Endodermal cell (in vitro differentiated cells): ENCODE data around the gene SCAPER. TPM values are rescaled to one million over a fixed set of nuclear protein-coding genes. Genes with fewer than 3 reads are reported as not detected.

Source experiments
- DNase-seq: peaks from one replicate; pipeline ENCODE4 v3.0.0-alpha.2; 2017
- H3K27ac ChIP-seq: 2 replicates; pipeline ENCODE4 v1.5.1; 2013; ENCODE audit warnings: mild to moderate bottlenecking, low read depth, low read length, moderate library complexity
- H3K27me3 ChIP-seq: 2 replicates; pipeline ENCODE4 v1.6.1; 2013; ENCODE audit warnings: mild to moderate bottlenecking, low read length, moderate library complexity; ENCODE audit not compliant: insufficient read depth, control insufficient read depth, poor library complexity, severe bottlenecking
- H3K36me3 ChIP-seq: 2 replicates; pipeline ENCODE4 v1.7.0; 2013; ENCODE audit warnings: mild to moderate bottlenecking, low read length, moderate library complexity; ENCODE audit not compliant: control insufficient read depth, insufficient read depth
- H3K4me1 ChIP-seq: one replicate; pipeline ENCODE4 v1.7.0; 2013; ENCODE audit warnings: low read length; ENCODE audit not compliant: control insufficient read depth, insufficient read depth
- H3K4me3 ChIP-seq: 2 replicates; pipeline ENCODE4 v1.5.1; 2013; ENCODE audit warnings: mild to moderate bottlenecking, low read length, moderate library complexity
- H3K9ac ChIP-seq: 2 replicates; pipeline ENCODE4 v1.6.1; 2013; ENCODE audit warnings: mild to moderate bottlenecking, low read length, moderate library complexity; ENCODE audit not compliant: poor library complexity, severe bottlenecking; ENCODE audit errors: extremely low read depth
- H3K9me3 ChIP-seq: 2 replicates; pipeline ENCODE4 v1.6.1; 2013; ENCODE audit warnings: mild to moderate bottlenecking, low read length, moderate library complexity; ENCODE audit not compliant: control insufficient read depth
- H3K27ac Mint-ChIP-seq: 2 replicates; pipeline ENCODE4 v1.8.0; 2020; ENCODE audit warnings: mixed read lengths
- H3K27me3 Mint-ChIP-seq: 2 replicates; pipeline ENCODE4 v1.8.0; 2021; ENCODE audit warnings: mild to moderate bottlenecking, mixed read lengths; ENCODE audit not compliant: insufficient read depth
- H3K36me3 Mint-ChIP-seq: 2 replicates; pipeline ENCODE4 v1.8.0; 2020; ENCODE audit warnings: low read depth, mixed read lengths
- H3K4me1 Mint-ChIP-seq: 2 replicates; pipeline ENCODE4 v1.8.0; 2020; ENCODE audit warnings: mixed read lengths
- H3K4me3 Mint-ChIP-seq: 2 replicates; pipeline ENCODE4 v1.8.0; 2020; ENCODE audit warnings: mild to moderate bottlenecking, moderate library complexity, mixed read lengths
- H3K9me3 Mint-ChIP-seq: 2 replicates; pipeline ENCODE4 v1.8.0; 2020; ENCODE audit warnings: mild to moderate bottlenecking, mixed read lengths
- WGBS, 2 experiments: methylation state at CpG; one replicate each; pipeline versions ENCODE4 v1.1.5 to v1.1.7; 2013; ENCODE audit warnings: missing lambda C conversion rate in 2 of 2, mixed read lengths in 1 of 2; ENCODE audit not compliant: insufficient coverage in 1 of 2, insufficient read length in 1 of 2; 5-methylcytosine and 5-hydroxymethylcytosine counted together
- total RNA-seq, 2 donors: library from RNA; stranded (reverse); fragmentation: NEBNext Ultra II Directional in 1 of 2; extraction: Animal tissue kit (Norgen Biotek cat#: 25700) in 1 of 2; gene quantifications; 2 replicates in 1 of 2; 3 replicates in 1 of 2; pipeline ENCODE4 v1.2.1, GENCODE V29; 2021
- TF ChIP-seq, protein P1 (sequence below): fragments of 200-600 bp; sonication (generic); conservative IDR thresholded peaks from 2 replicates; pipeline ENCODE4 v1.5.0; 2021; ENCODE audit warnings: antibody characterized with exemption, mild to moderate bottlenecking

Gene SCAPER
- total RNA-seq, 2 donors from 2014 or later, result 8.9 to 12.2 TPM

DNA sequence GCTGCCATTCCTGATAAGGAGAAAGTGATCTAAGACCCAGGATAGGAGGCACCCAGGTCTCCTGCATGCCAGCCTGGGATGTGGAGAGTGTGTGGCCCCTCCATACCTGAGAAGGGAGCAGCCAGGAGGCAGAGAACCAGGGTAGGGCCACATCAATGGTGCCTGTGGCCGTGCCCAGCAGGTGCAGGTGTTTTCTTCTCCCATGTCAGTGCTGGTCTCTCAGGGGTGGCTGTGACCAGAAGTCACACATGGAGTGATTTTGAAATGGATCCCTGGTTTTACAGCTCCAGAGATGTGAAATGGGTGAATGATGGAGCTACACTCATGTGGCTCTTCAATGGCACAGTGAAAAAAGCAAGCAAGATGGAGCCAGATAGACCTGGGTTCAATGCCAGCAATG is 571.8 kb downstream of the SCAPER start:
- no peak overlapping the region for H3K27ac ChIP-seq
- no peak overlapping the region for H3K4me3 ChIP-seq
- peak; percentile 32 for DNase-seq
- no peak overlapping the region for H3K9ac ChIP-seq
- no peaks in the 10 kb centered on the region for H3K36me3 ChIP-seq
- Mint-ChIP-seq H3K27me3 (peaks cover 69% of the 10 kb centered on the region), H3K4me3 (no peak overlapping the region), H3K36me3 (no peaks in the 10 kb centered on the region), H3K4me1 (peaks cover 26% of the 10 kb centered on the region), H3K27ac (no peak overlapping the region), H3K9me3 (peaks cover 3% of the 10 kb centered on the region)
- peaks cover 66% of the 10 kb centered on the region for H3K27me3 ChIP-seq
- H3K4me1 ChIP-seq, result no peaks in the 10 kb centered on the region
- TF ChIP-seq, protein P1, sequence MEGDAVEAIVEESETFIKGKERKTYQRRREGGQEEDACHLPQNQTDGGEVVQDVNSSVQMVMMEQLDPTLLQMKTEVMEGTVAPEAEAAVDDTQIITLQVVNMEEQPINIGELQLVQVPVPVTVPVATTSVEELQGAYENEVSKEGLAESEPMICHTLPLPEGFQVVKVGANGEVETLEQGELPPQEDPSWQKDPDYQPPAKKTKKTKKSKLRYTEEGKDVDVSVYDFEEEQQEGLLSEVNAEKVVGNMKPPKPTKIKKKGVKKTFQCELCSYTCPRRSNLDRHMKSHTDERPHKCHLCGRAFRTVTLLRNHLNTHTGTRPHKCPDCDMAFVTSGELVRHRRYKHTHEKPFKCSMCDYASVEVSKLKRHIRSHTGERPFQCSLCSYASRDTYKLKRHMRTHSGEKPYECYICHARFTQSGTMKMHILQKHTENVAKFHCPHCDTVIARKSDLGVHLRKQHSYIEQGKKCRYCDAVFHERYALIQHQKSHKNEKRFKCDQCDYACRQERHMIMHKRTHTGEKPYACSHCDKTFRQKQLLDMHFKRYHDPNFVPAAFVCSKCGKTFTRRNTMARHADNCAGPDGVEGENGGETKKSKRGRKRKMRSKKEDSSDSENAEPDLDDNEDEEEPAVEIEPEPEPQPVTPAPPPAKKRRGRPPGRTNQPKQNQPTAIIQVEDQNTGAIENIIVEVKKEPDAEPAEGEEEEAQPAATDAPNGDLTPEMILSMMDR, result no peak
- H3K9me3 ChIP-seq, result no peaks in the 10 kb centered on the region
- 90 to 100% methylated on average over 1 of the region's 1 CpG for WGBS, 2 experiments

DNA sequence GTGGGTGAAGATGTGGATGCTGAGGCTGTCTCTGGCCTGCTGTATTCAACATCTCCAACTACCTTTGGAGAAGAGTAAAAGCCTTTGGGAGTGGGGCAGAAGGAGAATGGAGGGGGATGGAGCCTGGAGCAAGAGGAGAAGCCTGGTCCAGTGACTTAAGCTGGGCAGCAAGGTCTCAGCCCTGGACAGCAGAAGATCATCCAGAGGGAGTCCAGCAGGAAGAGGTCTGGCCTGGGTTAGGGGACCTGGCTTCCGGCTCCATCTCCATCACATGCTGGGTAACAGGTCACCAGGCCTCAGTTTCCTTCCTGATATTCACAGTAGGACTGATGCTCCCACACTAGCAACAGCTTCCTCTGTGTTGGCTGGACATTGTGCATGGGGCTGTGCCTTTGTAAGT is 572.3 kb downstream of the SCAPER start:
- H3K27ac Mint-ChIP-seq, result no peak overlapping the region
- peaks cover 69% of the 10 kb centered on the region for H3K27me3 Mint-ChIP-seq
- no peak overlapping the region for H3K4me3 Mint-ChIP-seq
- peaks cover 26% of the 10 kb centered on the region for H3K4me1 Mint-ChIP-seq
- no peak overlapping the region for H3K27ac ChIP-seq
- TF ChIP-seq, protein P1, result no peak
- no peaks in the 10 kb centered on the region for H3K36me3 ChIP-seq
- no peaks in the 10 kb centered on the region for H3K36me3 Mint-ChIP-seq
- H3K9me3 ChIP-seq, result no peaks in the 10 kb centered on the region
- H3K9ac ChIP-seq, result no peak overlapping the region
- 96% methylated on average over 1 of the region's 1 CpG; no CpG with 5 or more reads in 1 of the 2 experiments for WGBS, 2 experiments
- no peaks in the 10 kb centered on the region for H3K4me1 ChIP-seq
- no peak overlapping the region for H3K4me3 ChIP-seq
- peaks cover 3% of the 10 kb centered on the region for H3K9me3 Mint-ChIP-seq
- peaks cover 61% of the 10 kb centered on the region for H3K27me3 ChIP-seq
- no peak for DNase-seq

- no peaks in the 10 kb centered on the region for H3K9me3 ChIP-seq
- H3K4me3 ChIP-seq, result no peak overlapping the region
- H3K36me3 ChIP-seq, result no peaks in the 10 kb centered on the region
- Mint-ChIP-seq H3K9me3 (peaks cover 2% of the 10 kb centered on the region), H3K4me3 (no peak overlapping the region), H3K27ac (no peak overlapping the region), H3K27me3 (peaks cover 50% of the 10 kb centered on the region), H3K4me1 (peaks cover 11% of the 10 kb centered on the region), H3K36me3 (no peaks in the 10 kb centered on the region)
- H3K9ac ChIP-seq, result no peak overlapping the region
- TF ChIP-seq, protein P1, result peak; percentile 80
- H3K4me1 ChIP-seq, result no peaks in the 10 kb centered on the region
- no peak overlapping the region for H3K27ac ChIP-seq
- 73 to 88% methylated on average over 6 to 7 of the region's 7 CpGs for WGBS, 2 experiments
- peaks cover 43% of the 10 kb centered on the region for H3K27me3 ChIP-seq
- DNase-seq, result peak; percentile 87
These were observed 575.0 kb downstream of the SCAPER start for GRCh38 chr15:76330080-76330680.
